HL-60 (cell line): ENCODE measurements around the gene HSBP1.

Source experiments
- DNase-seq, 2 experiments: peaks; one replicate each; pipeline ENCODE4 v3.0.0-alpha.2; 2010 to 2020; ENCODE audit warnings: low read depth in 1 of 2, low spot score in 1 of 2
- H3K27ac ChIP-seq: fragments of 250-450 bp; sonication (Bioruptor Pico); replicated peaks from 2 replicates; pipeline ENCODE4 v1.5.1; 2020; ENCODE audit warnings: mild to moderate bottlenecking, moderate library complexity
- H3K27me3 ChIP-seq: fragments of 250-450 bp; sonication (Bioruptor Pico); 2 replicates; pipeline ENCODE4 v1.5.1; 2021; ENCODE audit warnings: mild to moderate bottlenecking, moderate library complexity; ENCODE audit not compliant: insufficient read depth, poor library complexity, severe bottlenecking
- H3K4me3 ChIP-seq: replicated peaks from 2 replicates; pipeline ENCODE4 v1.5.1; 2011; ENCODE audit warnings: mild to moderate bottlenecking, control low read depth, low read length; ENCODE audit not compliant: insufficient read depth
- GABPA ChIP-seq: IDR thresholded peaks from 2 replicates; pipeline ENCODE4 v1.6.1; 2012; ENCODE audit warnings: low read depth
- POLR2AphosphoS5 ChIP-seq: IDR thresholded peaks from 2 replicates; pipeline ENCODE4 v1.6.1; 2012; ENCODE audit warnings: low read depth
- SPI1 ChIP-seq: IDR thresholded peaks from 2 replicates; pipeline ENCODE4 v1.6.1; 2012; ENCODE audit warnings: low read depth, mild to moderate bottlenecking, borderline replicate concordance
- TF ChIP-seq, protein P1 (sequence below): IDR thresholded peaks from 2 replicates; pipeline ENCODE4 v1.6.1; 2012; ENCODE audit warnings: low read depth; ENCODE audit not compliant: insufficient replicate concordance
- TF ChIP-seq, protein P2 (sequence below): IDR thresholded peaks from one replicate; pipeline ENCODE4 v1.5.1; 2011; ENCODE audit warnings: low read length, control low read depth, inconsistent platforms; ENCODE audit not compliant: insufficient read depth

Gene HSBP1

DNA sequence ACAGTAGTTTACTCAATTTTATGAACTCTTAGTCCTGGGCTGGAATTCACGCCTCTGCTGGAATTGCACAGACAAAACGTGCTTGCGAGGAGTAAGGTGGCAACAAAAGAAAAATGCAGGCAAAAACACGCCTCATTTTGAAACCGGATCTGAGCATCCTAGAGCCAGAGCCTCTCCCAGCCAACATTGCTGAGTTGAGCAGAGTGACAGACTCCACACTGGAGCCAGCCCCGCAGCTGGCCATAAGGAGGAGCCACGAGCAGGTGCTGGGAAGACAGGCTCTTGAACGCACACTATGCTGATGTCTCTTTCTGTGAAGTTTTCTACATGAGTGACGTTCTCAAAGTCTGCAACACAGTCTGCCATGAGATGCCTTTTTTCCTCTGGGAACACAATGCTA lies 14.6 kb upstream of the HSBP1 start:
- no peak overlapping the region for H3K4me3 ChIP-seq
- H3K27me3 ChIP-seq = no peaks in the 10 kb centered on the region
- no peak overlapping the region for H3K27ac ChIP-seq
- TF ChIP-seq, protein P1, sequence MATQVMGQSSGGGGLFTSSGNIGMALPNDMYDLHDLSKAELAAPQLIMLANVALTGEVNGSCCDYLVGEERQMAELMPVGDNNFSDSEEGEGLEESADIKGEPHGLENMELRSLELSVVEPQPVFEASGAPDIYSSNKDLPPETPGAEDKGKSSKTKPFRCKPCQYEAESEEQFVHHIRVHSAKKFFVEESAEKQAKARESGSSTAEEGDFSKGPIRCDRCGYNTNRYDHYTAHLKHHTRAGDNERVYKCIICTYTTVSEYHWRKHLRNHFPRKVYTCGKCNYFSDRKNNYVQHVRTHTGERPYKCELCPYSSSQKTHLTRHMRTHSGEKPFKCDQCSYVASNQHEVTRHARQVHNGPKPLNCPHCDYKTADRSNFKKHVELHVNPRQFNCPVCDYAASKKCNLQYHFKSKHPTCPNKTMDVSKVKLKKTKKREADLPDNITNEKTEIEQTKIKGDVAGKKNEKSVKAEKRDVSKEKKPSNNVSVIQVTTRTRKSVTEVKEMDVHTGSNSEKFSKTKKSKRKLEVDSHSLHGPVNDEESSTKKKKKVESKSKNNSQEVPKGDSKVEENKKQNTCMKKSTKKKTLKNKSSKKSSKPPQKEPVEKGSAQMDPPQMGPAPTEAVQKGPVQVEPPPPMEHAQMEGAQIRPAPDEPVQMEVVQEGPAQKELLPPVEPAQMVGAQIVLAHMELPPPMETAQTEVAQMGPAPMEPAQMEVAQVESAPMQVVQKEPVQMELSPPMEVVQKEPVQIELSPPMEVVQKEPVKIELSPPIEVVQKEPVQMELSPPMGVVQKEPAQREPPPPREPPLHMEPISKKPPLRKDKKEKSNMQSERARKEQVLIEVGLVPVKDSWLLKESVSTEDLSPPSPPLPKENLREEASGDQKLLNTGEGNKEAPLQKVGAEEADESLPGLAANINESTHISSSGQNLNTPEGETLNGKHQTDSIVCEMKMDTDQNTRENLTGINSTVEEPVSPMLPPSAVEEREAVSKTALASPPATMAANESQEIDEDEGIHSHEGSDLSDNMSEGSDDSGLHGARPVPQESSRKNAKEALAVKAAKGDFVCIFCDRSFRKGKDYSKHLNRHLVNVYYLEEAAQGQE = no peak
- no peak for TF ChIP-seq GABPA
- no peak for TF ChIP-seq POLR2AphosphoS5
- no peak for TF ChIP-seq SPI1
- TF ChIP-seq, protein P2, sequence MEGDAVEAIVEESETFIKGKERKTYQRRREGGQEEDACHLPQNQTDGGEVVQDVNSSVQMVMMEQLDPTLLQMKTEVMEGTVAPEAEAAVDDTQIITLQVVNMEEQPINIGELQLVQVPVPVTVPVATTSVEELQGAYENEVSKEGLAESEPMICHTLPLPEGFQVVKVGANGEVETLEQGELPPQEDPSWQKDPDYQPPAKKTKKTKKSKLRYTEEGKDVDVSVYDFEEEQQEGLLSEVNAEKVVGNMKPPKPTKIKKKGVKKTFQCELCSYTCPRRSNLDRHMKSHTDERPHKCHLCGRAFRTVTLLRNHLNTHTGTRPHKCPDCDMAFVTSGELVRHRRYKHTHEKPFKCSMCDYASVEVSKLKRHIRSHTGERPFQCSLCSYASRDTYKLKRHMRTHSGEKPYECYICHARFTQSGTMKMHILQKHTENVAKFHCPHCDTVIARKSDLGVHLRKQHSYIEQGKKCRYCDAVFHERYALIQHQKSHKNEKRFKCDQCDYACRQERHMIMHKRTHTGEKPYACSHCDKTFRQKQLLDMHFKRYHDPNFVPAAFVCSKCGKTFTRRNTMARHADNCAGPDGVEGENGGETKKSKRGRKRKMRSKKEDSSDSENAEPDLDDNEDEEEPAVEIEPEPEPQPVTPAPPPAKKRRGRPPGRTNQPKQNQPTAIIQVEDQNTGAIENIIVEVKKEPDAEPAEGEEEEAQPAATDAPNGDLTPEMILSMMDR = no peak
- no peak for DNase-seq

DNA sequence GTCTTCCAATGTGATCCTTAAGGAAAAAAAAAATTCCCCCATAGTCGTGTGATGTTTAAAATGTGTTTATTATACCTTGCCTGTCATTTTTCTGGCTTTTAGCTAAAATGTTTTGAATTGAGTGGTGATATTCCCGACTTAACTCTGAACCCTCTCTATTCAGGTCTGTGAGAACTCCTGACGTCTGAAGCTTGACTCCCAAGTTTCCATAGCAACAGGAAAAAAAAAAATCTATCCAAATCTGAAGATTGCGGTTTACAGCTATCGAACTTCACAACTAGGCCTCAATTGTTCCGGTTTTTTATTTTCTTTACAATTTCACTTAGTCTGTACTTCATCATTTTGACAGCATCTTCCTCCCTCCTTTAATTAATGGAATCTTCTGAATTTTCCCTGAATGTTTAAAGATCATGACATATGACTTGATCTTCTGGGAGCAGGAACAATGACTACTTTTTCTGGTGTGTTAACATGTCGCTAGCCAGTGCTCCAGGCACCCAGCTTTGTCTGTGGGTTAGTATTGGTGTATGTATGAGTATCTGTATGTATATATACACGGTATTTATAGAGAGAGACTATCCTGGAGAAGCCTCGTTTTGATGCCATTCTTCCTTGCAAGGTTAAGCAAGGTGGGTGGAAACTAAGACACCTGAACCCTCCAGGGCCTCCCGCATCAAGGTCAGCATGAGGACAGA lies 12.8 kb upstream of the HSBP1 start:
- no peaks in the 10 kb centered on the region for H3K27me3 ChIP-seq
- H3K4me3 ChIP-seq = no peak overlapping the region
- H3K27ac ChIP-seq = no peak overlapping the region; the same call in 1 of the 2 replicates
- TF ChIP-seq, protein P1 = no peak
- TF ChIP-seq, protein P2 = no peak
- TF ChIP-seq POLR2AphosphoS5 (no peak), GABPA (no peak), SPI1 (no peak)
- no peak for DNase-seq

GRCh38 chr16:83797013-83797412 lies 10.8 kb upstream of the HSBP1 start:
- Histone ChIP-seq H3K27me3 (no peaks in the 10 kb centered on the region), H3K27ac (no peak overlapping the region), H3K4me3 (no peak overlapping the region)
- no peak for DNase-seq
- TF ChIP-seq, protein P1 = no peak
- TF ChIP-seq, protein P2 = no peak
